Activated CD4-positive, alpha-beta T cell treated with anti-CD3 and anti-CD28 coated beads, Interleukin-2, amount 10 ng/mL, durations not matched to agents 7 days and 5 days (primary cell): Measurements from ENCODE around the gene ABHD16B. TPM values are rescaled to one million over a fixed set of nuclear protein-coding genes. Genes with fewer than 3 reads are reported as not detected.
A peak's percentile ranks its signal among the peaks of the same experiment; 100 is the strongest.

ENCODE experiments used
- CTCF ChIA-PET: fragments of 350-600 bp; sonication (Branson Sonifier 250); formaldehyde crosslinking; loops from one replicate; lab custom pipeline; 2021; ENCODE audit warnings: antibody characterized with exemption; lab: Charles Lee
- POLR2A ChIA-PET: fragments of 350-600 bp; sonication (Branson Sonifier 250); formaldehyde crosslinking; loops from one replicate; lab custom pipeline; 2021; ENCODE audit warnings: antibody characterized with exemption; lab: Charles Lee
- DNase-seq: peaks from one replicate; pipeline ENCODE4 v3.0.0-alpha.2; 2020
- H3K27ac Mint-ChIP-seq: one replicate; pipeline ENCODE4 v1.8.0; 2021; ENCODE audit warnings: mild to moderate bottlenecking, moderate library complexity, mixed read lengths
- H3K27me3 Mint-ChIP-seq: one replicate; pipeline ENCODE4 v1.8.0; 2021; ENCODE audit warnings: mixed read lengths
- H3K36me3 Mint-ChIP-seq: one replicate; pipeline ENCODE4 v1.8.0; 2021; ENCODE audit warnings: low read depth, mixed read lengths
- H3K4me1 Mint-ChIP-seq: one replicate; pipeline ENCODE4 v1.8.0; 2021; ENCODE audit warnings: mixed read lengths
- H3K4me3 Mint-ChIP-seq: one replicate; pipeline ENCODE4 v1.8.0; 2021; ENCODE audit warnings: mild to moderate bottlenecking, moderate library complexity, mixed read lengths
- H3K9me3 Mint-ChIP-seq: one replicate; pipeline ENCODE4 v1.8.0; 2021; ENCODE audit warnings: mixed read lengths
- total RNA-seq, 2 experiments: library from RNA; stranded (reverse); gene quantifications; one replicate each; pipeline ENCODE4 v1.2.3, GENCODE V29; 2021

The ABHD16B gene
- total RNA-seq, 2 experiments from 2014 or later = not detected

GRCh38 chr20:63897978-63898561, 36.8 kb downstream of the ABHD16B start:
- ChIA-PET CTCF (interaction anchor here (2.0 kb wide), 1 partner anchor 76 kb away, joined by 4 read pairs; no protein-coding TSS in a partner anchor), POLR2A (no interaction called here)
- peak overlapping the region; percentile 28 for H3K4me3 Mint-ChIP-seq
- peak overlapping the region; percentile 25 for H3K27ac Mint-ChIP-seq
- peaks cover 42% of the 10 kb centered on the region for H3K36me3 Mint-ChIP-seq
- no peak for DNase-seq
- no peaks in the 10 kb centered on the region for H3K9me3 Mint-ChIP-seq
- peaks cover 68% of the 10 kb centered on the region for H3K4me1 Mint-ChIP-seq
- H3K27me3 Mint-ChIP-seq = no peaks in the 10 kb centered on the region

- POLR2A ChIA-PET = no interaction called here
- DNase-seq = no peak
- Mint-ChIP-seq H3K36me3 (peaks cover 45% of the 10 kb centered on the region), H3K9me3 (no peaks in the 10 kb centered on the region), H3K27ac (peak overlapping the region; percentile 55), H3K4me1 (peaks cover 75% of the 10 kb centered on the region), H3K27me3 (no peaks in the 10 kb centered on the region), H3K4me3 (no peak overlapping the region)
- CTCF ChIA-PET = no interaction called here
Observed at GRCh38 chr20:63898882-63899558, 37.7 kb downstream of the ABHD16B start.

DNA sequence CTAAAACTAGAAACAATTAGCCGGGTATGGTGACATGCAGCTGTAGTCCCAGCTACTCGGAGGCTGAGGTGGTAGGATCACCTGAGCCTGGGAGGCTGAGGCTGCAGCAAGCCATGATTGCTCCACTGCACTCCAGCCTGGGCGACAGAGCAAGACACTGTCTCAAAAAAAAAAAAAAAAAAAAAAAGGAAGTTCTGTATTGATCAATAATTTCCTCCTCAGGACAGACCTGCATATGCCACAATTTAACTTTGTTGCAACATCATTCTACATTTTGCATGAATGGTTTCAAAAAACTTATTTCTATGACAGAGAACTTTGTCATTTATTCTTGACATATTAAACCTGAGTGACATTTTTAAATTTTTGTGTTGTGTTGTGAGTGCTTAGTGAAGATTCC, 39.1 kb downstream of the ABHD16B start:
- CTCF ChIA-PET = no interaction called here
- Mint-ChIP-seq H3K36me3 (peaks cover 50% of the 10 kb centered on the region), H3K4me1 (peaks cover 81% of the 10 kb centered on the region)

GRCh38 chr20:63903796-63904561, 42.7 kb downstream of the ABHD16B start:
- no peaks in the 10 kb centered on the region for H3K9me3 Mint-ChIP-seq
- ChIA-PET CTCF (interaction anchor here (0.6 to 2.3 kb wide), 2 partner anchors 39 to 362 kb away, joined by 3 to 4 read pairs; partner anchors contain the start of gene TPD52L2), POLR2A (no interaction called here)
- no peak overlapping the region for H3K4me3 Mint-ChIP-seq
- H3K27me3 Mint-ChIP-seq = no peaks in the 10 kb centered on the region
- DNase-seq = no peak
- peak overlapping the region; percentile 99 for H3K27ac Mint-ChIP-seq
- H3K36me3 Mint-ChIP-seq = peaks cover 27% of the 10 kb centered on the region
- peaks cover 63% of the 10 kb centered on the region for H3K4me1 Mint-ChIP-seq

More for the DNA sequence above, 39.1 kb downstream of the ABHD16B start:
- Mint-ChIP-seq H3K4me3 (no peak overlapping the region), H3K9me3 (no peaks in the 10 kb centered on the region), H3K27ac (peak overlapping the region; percentile 99), H3K27me3 (no peaks in the 10 kb centered on the region)
- no peak for DNase-seq
- POLR2A ChIA-PET = no interaction called here

GRCh38 chr20:63908008-63908682, 46.8 kb downstream of the ABHD16B start:
- Mint-ChIP-seq H3K36me3 (peaks cover 24% of the 10 kb centered on the region), H3K27ac (peak overlapping the region; percentile 74), H3K4me1 (peaks cover 51% of the 10 kb centered on the region), H3K27me3 (no peaks in the 10 kb centered on the region), H3K9me3 (no peaks in the 10 kb centered on the region), H3K4me3 (no peak overlapping the region)
- no peak for DNase-seq
- POLR2A ChIA-PET = no interaction called here
- CTCF ChIA-PET = interaction anchor here (1.5 kb wide), 1 partner anchor 370 kb away, joined by 4 read pairs; no protein-coding TSS in a partner anchor

DNA sequence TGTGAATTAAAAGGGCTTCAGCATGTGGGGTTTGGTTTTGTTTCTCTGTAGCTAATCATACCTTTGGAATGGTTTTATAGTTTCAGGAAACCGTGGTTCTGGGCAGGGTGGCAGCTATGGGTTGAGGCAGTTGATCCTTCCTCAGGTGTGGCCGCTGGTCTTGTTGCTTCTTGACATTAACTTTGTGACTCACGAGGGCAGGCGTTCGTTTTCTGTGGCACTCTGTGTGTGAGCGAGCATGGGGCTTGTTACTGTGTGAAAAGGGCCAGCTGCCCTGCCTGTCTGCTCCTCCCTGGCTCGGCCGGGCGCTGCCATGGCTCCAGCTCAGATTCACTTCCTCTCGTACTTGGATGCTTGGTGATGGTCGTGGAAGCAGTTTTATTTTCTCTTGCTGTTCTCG, 49.9 kb downstream of the ABHD16B start:
- Mint-ChIP-seq H3K4me3 (no peak overlapping the region), H3K9me3 (peaks cover 2% of the 10 kb centered on the region), H3K36me3 (peaks cover 34% of the 10 kb centered on the region), H3K27ac (peak overlapping the region; percentile 69), H3K4me1 (peaks cover 32% of the 10 kb centered on the region), H3K27me3 (no peaks in the 10 kb centered on the region)
- DNase-seq = no peak
- POLR2A ChIA-PET = interaction anchor here (0.7 kb wide), 2 partner anchors 198 kb away, joined by 5 to 9 read pairs; no protein-coding TSS in a partner anchor
- CTCF ChIA-PET = interaction anchor here (0.7 to 2.1 kb wide), 2 partner anchors 16 to 38 kb away, joined by 3 to 5 read pairs; no protein-coding TSS in a partner anchor

Other genes with a start within 250 kb of the ABHD16B start
- 10 to 100 TPM; 20.0 to 20.5 TPM for gene GMEB2, start 234.4 kb upstream of the ABHD16B start, total RNA-seq
- 10 to 100 TPM; 49.4 to 54.4 TPM for gene STMN3, start 208.1 kb upstream of the ABHD16B start, total RNA-seq
- 10 to 100 TPM; 53.3 to 58.9 TPM for gene RTEL1, start 203.2 kb upstream of the ABHD16B start, total RNA-seq
- 1 to 10 TPM in 1 of 2 experiments, not detected in 1; 1.0 TPM for gene TNFRSF6B, start 164.8 kb upstream of the ABHD16B start, total RNA-seq
- 10 to 100 TPM; 52.7 to 64.5 TPM for gene ARFRP1, start 153.5 kb upstream of the ABHD16B start, total RNA-seq
- 10 to 100 TPM; 37.3 to 43.3 TPM for gene ZGPAT, start 153.5 kb upstream of the ABHD16B start, total RNA-seq
- gene LIME1, start 124.8 kb upstream of the ABHD16B start, total RNA-seq = 100 to 1,000 TPM; 253 to 302 TPM
- gene SLC2A4RG, start 121.7 kb upstream of the ABHD16B start, total RNA-seq = 100 to 1,000 TPM; 105 to 129 TPM
- not detected for gene ZBTB46, start 30.2 kb upstream of the ABHD16B start, total RNA-seq
- gene TPD52L2, start 3.8 kb downstream of the ABHD16B start, total RNA-seq = 10 to 100 TPM; 39.6 to 41.6 TPM
- 10 to 100 TPM; 54.0 to 58.7 TPM for gene DNAJC5, start 33.6 kb downstream of the ABHD16B start, total RNA-seq
- 10 to 100 TPM; 37.8 to 41.0 TPM for gene UCKL1, start 94.9 kb downstream of the ABHD16B start, total RNA-seq
- 10 to 100 TPM; 19.3 to 21.4 TPM for gene ZNF512B, start 108.4 kb downstream of the ABHD16B start, total RNA-seq
- 10 to 100 TPM; 16.3 to 17.2 TPM for gene SAMD10, start 118.1 kb downstream of the ABHD16B start, total RNA-seq
- 10 to 100 TPM; 67.1 to 70.8 TPM for gene PRPF6, start 119.6 kb downstream of the ABHD16B start, total RNA-seq
- 1 to 10 TPM; 3.5 to 4.8 TPM for gene C20orf204, start 174.7 kb downstream of the ABHD16B start, total RNA-seq
- under 1 TPM; 0.10 to 0.15 TPM for gene SOX18, start 188.1 kb downstream of the ABHD16B start, total RNA-seq
- gene TCEA2, start 201.7 kb downstream of the ABHD16B start, total RNA-seq = 10 to 100 TPM; 47.6 to 57.9 TPM
- 100 to 1,000 TPM; 105 to 107 TPM for gene RGS19, start 218.0 kb downstream of the ABHD16B start, total RNA-seq
- gene OPRL1, start 218.6 kb downstream of the ABHD16B start, total RNA-seq = 1 to 10 TPM; 1.6 TPM
- under 1 TPM; 0.44 to 0.89 TPM for gene LKAAEAR1, start 222.9 kb downstream of the ABHD16B start, total RNA-seq
- not detected for gene NPBWR2, start 246.1 kb downstream of the ABHD16B start, total RNA-seq